GM23338 (cell line): ENCODE results near the gene ANKS1B. TPM values are rescaled to one million over a fixed set of nuclear protein-coding genes. Genes with fewer than 3 reads are reported as not detected.

ENCODE experiments used
- ATAC-seq: fragments of 200-7000 bp; cut with Tn5 transposase; 3 replicates; pipeline ENCODE4 v1.9.1; 2020
- DNase-seq: peaks from one replicate; pipeline ENCODE4 v3.0.0-alpha.2; 2015; ENCODE audit warnings: low spot score
- H2AFZ ChIP-seq: fragments of 200-600 bp; sonication (generic); 2 replicates; pipeline ENCODE4 v1.8.0; 2016; ENCODE audit warnings: antibody characterized with exemption, mild to moderate bottlenecking, moderate library complexity
- H3F3A ChIP-seq: fragments of 200-600 bp; sonication (generic); replicated peaks from 2 replicates; pipeline ENCODE4 v1.8.0; 2017; ENCODE audit warnings: antibody characterized with exemption, mixed run types, low read depth
- H3K27ac ChIP-seq: fragments of 200-600 bp; sonication (generic); 2 replicates; pipeline ENCODE4 v1.6.1; 2016; ENCODE audit warnings: low read depth
- H3K27me3 ChIP-seq: fragments of 200-600 bp; sonication (generic); 2 replicates; pipeline ENCODE4 v1.8.0; 2016; ENCODE audit warnings: mild to moderate bottlenecking, mixed run types, moderate library complexity; ENCODE audit not compliant: insufficient read depth
- H3K36me3 ChIP-seq: fragments of 200-600 bp; sonication (generic); 2 replicates; pipeline ENCODE4 v1.8.0; 2016; ENCODE audit warnings: mild to moderate bottlenecking; ENCODE audit not compliant: insufficient read depth
- H3K4me1 ChIP-seq: fragments of 200-600 bp; sonication (generic); 2 replicates; pipeline ENCODE4 v1.8.0; 2016; ENCODE audit warnings: mild to moderate bottlenecking, moderate library complexity; ENCODE audit not compliant: insufficient read depth
- H3K4me2 ChIP-seq: fragments of 200-600 bp; sonication (generic); 2 replicates; pipeline ENCODE4 v1.7.1; 2017; ENCODE audit warnings: mixed run types
- H3K4me3 ChIP-seq: fragments of 200-600 bp; sonication (generic); 2 replicates; pipeline ENCODE4 v1.6.1; 2016; ENCODE audit warnings: mixed run types
- H3K79me2 ChIP-seq: fragments of 200-600 bp; sonication (generic); replicated peaks from 2 replicates; pipeline ENCODE4 v1.8.0; 2017; ENCODE audit warnings: mild to moderate bottlenecking; ENCODE audit not compliant: insufficient read depth
- H3K9me2 ChIP-seq: fragments of 200-600 bp; sonication (generic); 2 replicates; pipeline ENCODE4 v1.8.0; 2017; ENCODE audit not compliant: insufficient read depth
- H4K20me1 ChIP-seq: fragments of 200-600 bp; sonication (generic); replicated peaks from 2 replicates; pipeline ENCODE4 v1.8.0; 2017; ENCODE audit warnings: mild to moderate bottlenecking; ENCODE audit not compliant: insufficient read depth
- H3K27ac Mint-ChIP-seq: 2 replicates; pipeline ENCODE4 v1.8.0; 2020; ENCODE audit warnings: inconsistent platforms, mild to moderate bottlenecking, moderate library complexity, mixed read lengths
- H3K27me3 Mint-ChIP-seq: 3 replicates; pipeline ENCODE4 v1.8.0; 2022; ENCODE audit warnings: low read depth, mild to moderate bottlenecking, moderate library complexity, mixed read lengths, inconsistent platforms; ENCODE audit not compliant: insufficient read depth, poor library complexity
- H3K36me3 Mint-ChIP-seq: 3 replicates; pipeline ENCODE4 v1.8.0; 2021; ENCODE audit warnings: low read depth, mild to moderate bottlenecking, inconsistent platforms, moderate library complexity, mixed read lengths
- H3K4me1 Mint-ChIP-seq: 3 replicates; pipeline ENCODE4 v1.8.0; 2020; ENCODE audit warnings: mild to moderate bottlenecking, inconsistent platforms, mixed read lengths
- H3K4me3 Mint-ChIP-seq: 3 replicates; pipeline ENCODE4 v1.8.0; 2021; ENCODE audit warnings: moderate library complexity, mild to moderate bottlenecking, inconsistent platforms, mixed read lengths
- H3K9me3 Mint-ChIP-seq: 3 replicates; pipeline ENCODE4 v1.8.0; 2020; ENCODE audit warnings: moderate library complexity, mild to moderate bottlenecking, inconsistent platforms, mixed read lengths
- CREB1 ChIP-seq: fragments of 250-450 bp; sonication (Bioruptor Pico); IDR thresholded peaks from 2 replicates; pipeline ENCODE4 v1.5.0; 2020; ENCODE audit warnings: low read depth, mild to moderate bottlenecking, moderate library complexity
- EZH2 ChIP-seq: fragments of 200-600 bp; sonication (generic); IDR thresholded peaks from one replicate; pipeline ENCODE4 v1.8.0; 2017; ENCODE audit warnings: antibody characterized with exemption, mild to moderate bottlenecking, low read depth; ENCODE audit not compliant: unreplicated experiment
- JUNB ChIP-seq: IDR thresholded peaks from one replicate; pipeline ENCODE4 v1.6.1; 2016; ENCODE audit warnings: antibody characterized with exemption; ENCODE audit not compliant: unreplicated experiment
- NANOG ChIP-seq: IDR thresholded peaks from 2 replicates; pipeline ENCODE4 v1.6.1; 2016; ENCODE audit warnings: antibody characterized with exemption, borderline replicate concordance
- POLR2AphosphoS5 ChIP-seq: IDR thresholded peaks from 2 replicates; pipeline ENCODE4 v1.6.1; 2016; ENCODE audit warnings: antibody characterized with exemption, low read depth
- ZNF331 ChIP-seq: fragments of 250-450 bp; sonication (Bioruptor Pico); IDR thresholded peaks from 2 replicates; pipeline ENCODE4 v1.5.0; 2020; ENCODE audit warnings: low read depth, mild to moderate bottlenecking, moderate library complexity
- ZNF462 ChIP-seq: fragments of 250-450 bp; sonication (Bioruptor Pico); IDR thresholded peaks from 2 replicates; pipeline ENCODE4 v1.5.0; 2020; ENCODE audit warnings: mild to moderate bottlenecking, moderate library complexity
- polyA plus RNA-seq: library from polyadenylated mRNA; unstranded; fragments of >200 nt; fragmentation: Nextera tagmentation; extraction: Ambion mirVana; gene quantifications from 2 replicates; pipeline ENCODE4 v1.2.1, GENCODE V29; 2016
- total RNA-seq: library from RNA; depleted of rRNA; stranded (reverse); fragments of >200 nt; shearing (Covaris generic); gene quantifications from 2 replicates; pipeline ENCODE4 v1.2.3, GENCODE V29; 2014
- TF ChIP-seq, protein P1 (sequence below): IDR thresholded peaks from 2 replicates; pipeline ENCODE4 v1.6.1; 2016; ENCODE audit warnings: antibody characterized with exemption
- TF ChIP-seq, protein P2 (sequence below): IDR thresholded peaks from one replicate; pipeline ENCODE4 v1.6.1; 2018; ENCODE audit warnings: antibody characterized with exemption; ENCODE audit not compliant: unreplicated experiment

Gene ANKS1B
- total and polyA plus RNA-seq, 2 experiments from 2014 or later: 4.3 to 5.8 TPM

GRCh38 chr12:99505805-99506204 is 478.9 kb downstream of the ANKS1B start:
- Mint-ChIP-seq H3K27me3 (no peaks in the 10 kb centered on the region), H3K9me3 (peaks cover 5% of the 10 kb centered on the region; the same call in 1 of the 3 replicates), H3K27ac (no peak overlapping the region), H3K4me1 (peaks cover 3% of the 10 kb centered on the region; the same call in 2 of the 3 replicates), H3K4me3 (no peak overlapping the region), H3K36me3 (no peaks in the 10 kb centered on the region)
- Histone ChIP-seq H3K4me1 (no peaks in the 10 kb centered on the region), H3K4me2 (no peak overlapping the region), H3K27me3 (no peaks in the 10 kb centered on the region), H3F3A (no peaks in the 10 kb centered on the region), H3K79me2 (no peaks in the 10 kb centered on the region), H3K4me3 (no peak overlapping the region), H3K27ac (no peak overlapping the region), H3K9me2 (0 out of 2 replicates have a peak, but pooled peaks cover 14% of the 10 kb centered on the region), H3K36me3 (no peaks in the 10 kb centered on the region), H2AFZ (no peak overlapping the region), H4K20me1 (no peaks in the 10 kb centered on the region)
- ATAC-seq (no peak), DNase-seq (no peak)
- TF ChIP-seq JUNB: no peak
- no peak for TF ChIP-seq ZNF331
- no peak for TF ChIP-seq ZNF462 (CRISPR knock-in tag)
- TF ChIP-seq, protein P1, sequence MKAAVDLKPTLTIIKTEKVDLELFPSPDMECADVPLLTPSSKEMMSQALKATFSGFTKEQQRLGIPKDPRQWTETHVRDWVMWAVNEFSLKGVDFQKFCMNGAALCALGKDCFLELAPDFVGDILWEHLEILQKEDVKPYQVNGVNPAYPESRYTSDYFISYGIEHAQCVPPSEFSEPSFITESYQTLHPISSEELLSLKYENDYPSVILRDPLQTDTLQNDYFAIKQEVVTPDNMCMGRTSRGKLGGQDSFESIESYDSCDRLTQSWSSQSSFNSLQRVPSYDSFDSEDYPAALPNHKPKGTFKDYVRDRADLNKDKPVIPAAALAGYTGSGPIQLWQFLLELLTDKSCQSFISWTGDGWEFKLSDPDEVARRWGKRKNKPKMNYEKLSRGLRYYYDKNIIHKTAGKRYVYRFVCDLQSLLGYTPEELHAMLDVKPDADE: no peak
- no peak for TF ChIP-seq EZH2
- TF ChIP-seq, protein P2, sequence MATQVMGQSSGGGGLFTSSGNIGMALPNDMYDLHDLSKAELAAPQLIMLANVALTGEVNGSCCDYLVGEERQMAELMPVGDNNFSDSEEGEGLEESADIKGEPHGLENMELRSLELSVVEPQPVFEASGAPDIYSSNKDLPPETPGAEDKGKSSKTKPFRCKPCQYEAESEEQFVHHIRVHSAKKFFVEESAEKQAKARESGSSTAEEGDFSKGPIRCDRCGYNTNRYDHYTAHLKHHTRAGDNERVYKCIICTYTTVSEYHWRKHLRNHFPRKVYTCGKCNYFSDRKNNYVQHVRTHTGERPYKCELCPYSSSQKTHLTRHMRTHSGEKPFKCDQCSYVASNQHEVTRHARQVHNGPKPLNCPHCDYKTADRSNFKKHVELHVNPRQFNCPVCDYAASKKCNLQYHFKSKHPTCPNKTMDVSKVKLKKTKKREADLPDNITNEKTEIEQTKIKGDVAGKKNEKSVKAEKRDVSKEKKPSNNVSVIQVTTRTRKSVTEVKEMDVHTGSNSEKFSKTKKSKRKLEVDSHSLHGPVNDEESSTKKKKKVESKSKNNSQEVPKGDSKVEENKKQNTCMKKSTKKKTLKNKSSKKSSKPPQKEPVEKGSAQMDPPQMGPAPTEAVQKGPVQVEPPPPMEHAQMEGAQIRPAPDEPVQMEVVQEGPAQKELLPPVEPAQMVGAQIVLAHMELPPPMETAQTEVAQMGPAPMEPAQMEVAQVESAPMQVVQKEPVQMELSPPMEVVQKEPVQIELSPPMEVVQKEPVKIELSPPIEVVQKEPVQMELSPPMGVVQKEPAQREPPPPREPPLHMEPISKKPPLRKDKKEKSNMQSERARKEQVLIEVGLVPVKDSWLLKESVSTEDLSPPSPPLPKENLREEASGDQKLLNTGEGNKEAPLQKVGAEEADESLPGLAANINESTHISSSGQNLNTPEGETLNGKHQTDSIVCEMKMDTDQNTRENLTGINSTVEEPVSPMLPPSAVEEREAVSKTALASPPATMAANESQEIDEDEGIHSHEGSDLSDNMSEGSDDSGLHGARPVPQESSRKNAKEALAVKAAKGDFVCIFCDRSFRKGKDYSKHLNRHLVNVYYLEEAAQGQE: no peak
- no peak for TF ChIP-seq POLR2AphosphoS5
- no peak for TF ChIP-seq NANOG
- no peak for TF ChIP-seq CREB1 (CRISPR knock-in tag)
